GM11168 (cell line): ENCODE data around the gene TNFAIP8.

Source experiments
- in situ Hi-C: fragments of 300-500 bp; cut with MboI; formaldehyde crosslinking; loops from one replicate; pipeline ENCODE4 v1.12.0; 2022; ENCODE audit warnings: low sequenced_read_pairs; ENCODE audit not compliant: unreplicated experiment

Gene TNFAIP8

DNA sequence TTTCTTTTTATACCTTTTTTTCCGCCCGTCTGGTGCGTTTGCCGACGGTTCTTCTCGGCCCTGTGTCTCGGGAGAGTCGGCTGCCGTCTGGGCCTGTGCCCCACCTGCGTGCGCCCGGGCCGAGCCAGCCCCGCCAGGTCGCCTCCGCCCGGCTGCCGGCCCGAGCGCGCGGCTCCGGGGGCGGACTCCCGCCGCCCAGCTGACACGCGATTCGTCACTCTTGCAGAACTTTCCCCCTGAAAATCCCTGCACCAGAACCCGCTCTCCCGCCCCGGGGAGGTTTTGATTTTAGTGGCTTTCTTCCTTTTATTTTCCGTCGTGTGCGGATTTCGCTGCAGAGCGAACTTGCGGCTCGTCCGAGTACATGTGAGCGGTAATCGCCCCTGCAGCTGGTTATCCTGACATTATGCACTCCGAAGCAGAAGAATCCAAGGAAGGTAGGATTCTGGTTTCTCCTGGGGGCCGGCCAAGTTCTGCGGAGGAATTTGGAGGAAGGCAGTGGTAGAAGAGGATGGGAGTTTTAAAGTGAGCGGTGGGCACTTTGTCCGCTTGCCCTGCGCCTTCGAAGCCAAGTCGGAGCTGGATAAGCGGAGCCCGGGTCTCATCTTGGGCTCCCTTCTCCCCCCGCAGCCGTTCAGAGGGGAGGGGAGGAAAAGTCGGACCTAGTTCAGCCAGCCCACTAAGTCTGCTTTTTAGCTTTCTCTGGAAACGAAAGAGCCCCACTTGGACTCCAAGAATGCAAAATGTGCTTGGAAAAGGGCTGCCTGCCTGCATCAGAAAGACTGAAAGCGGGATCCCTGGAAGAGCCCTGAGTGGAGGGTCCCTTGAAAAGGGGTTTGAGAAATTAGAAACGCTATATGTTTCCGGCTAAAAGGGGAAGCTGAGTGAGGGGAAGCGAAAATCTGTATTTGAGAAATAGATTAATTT lies at the start of gene TNFAIP8:
Gene TNFAIP8, plus strand, starts transcription at position 335 of the 927 bp plus-strand sequence. Its CDS starts 72 bp downstream, at position 407.
- in situ Hi-C loops: no loop called here

DNA sequence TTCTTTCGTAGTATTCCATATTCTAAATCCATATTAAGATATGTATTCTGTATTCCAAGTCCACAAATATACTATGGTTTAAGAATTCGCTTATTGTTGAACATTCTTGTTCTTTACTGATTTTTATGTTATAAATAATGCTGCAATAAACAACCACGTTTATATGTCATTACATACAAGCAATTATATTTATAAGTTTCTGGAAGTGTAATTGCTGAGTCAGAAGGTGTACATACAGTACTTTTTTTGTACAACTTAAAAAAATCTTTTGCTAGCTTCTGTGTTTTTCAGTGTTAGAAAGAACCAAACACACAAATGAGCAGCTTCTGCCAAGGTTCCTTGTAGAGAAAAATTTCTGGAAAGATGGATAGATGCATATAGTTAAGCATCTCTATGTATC lies 48.6 kb upstream of the TNFAIP8 start:
- in situ Hi-C loops: no loop called here

DNA sequence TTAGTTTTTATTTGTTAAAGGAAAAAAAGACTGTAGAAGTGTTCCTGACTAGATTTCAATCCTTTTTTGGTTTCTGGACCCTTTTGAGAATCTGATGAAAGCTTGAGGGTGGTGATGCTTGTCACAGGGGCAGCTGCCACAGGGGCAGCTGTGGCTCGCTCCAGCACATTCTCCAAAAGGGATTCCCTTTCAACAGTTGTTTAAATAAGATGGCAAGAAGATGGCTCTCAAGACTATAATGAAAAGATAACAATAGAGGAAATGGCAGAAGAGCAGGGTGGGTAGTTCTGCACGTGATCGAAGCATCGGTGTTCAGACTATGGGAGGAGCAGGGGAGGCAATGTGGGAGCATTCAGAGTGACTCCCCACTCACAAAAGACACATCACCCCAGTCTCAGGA lies 46.5 kb upstream of the TNFAIP8 start:
- in situ Hi-C loops: no loop called here

DNA sequence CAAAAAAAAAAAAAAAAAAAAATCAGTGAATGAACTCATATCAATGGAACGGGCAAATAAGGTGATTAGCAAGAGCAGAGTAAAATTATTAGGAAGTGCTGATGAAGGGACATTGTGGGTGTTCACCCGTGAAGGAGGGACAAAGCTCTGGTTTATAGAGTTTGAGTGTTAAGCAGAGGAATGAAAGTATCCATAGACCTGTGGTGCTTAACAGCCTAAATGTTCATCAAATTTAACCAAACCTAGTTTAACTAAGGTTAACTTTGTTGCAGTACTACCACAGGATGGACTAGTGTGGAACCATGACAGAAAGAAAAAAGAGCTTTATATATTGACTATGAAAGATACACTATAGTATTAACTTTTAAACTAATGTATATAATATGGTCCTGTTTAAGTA lies 44.1 kb upstream of the TNFAIP8 start:
- in situ Hi-C loops: no loop called here

DNA sequence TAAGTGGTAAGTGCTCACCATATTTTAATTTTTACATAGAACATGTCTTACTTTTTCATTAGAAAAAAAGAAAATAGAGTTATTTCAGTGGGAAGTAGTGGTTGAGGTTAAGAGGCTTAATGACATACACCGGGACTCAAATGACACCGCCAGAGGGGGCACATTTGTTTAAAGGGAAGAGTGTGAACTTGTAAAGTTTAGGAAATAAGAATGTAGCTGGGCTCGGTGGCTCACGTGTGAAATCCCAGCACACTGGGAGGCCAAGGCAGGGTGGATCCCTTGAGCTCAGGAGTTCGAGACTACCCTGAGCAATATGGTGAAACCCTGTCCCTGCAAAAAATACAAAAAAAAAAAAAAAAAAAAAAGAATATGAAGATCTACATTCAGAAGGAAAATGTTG lies 43.4 kb upstream of the TNFAIP8 start:
- in situ Hi-C loops: no loop called here

DNA sequence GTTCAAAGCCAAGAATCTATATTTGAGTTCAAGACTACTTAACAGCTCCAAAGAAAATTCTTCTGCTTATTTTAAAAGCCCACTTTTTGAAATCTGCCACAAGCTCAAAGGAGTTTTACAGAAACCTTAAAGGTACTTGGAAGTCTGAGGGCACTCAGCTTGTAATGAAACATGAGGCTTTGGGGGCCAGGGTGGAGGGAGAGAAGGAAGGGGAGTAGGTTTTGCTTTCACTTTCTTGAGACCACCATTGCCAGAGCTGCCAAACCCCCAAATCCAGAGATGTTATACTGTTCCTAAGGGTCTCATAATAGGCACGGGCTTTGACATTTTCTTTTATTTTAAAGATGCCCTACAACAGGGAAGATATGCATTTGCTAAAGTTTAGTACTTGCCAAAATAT lies 42.6 kb upstream of the TNFAIP8 start:
- in situ Hi-C loops: no loop called here

DNA sequence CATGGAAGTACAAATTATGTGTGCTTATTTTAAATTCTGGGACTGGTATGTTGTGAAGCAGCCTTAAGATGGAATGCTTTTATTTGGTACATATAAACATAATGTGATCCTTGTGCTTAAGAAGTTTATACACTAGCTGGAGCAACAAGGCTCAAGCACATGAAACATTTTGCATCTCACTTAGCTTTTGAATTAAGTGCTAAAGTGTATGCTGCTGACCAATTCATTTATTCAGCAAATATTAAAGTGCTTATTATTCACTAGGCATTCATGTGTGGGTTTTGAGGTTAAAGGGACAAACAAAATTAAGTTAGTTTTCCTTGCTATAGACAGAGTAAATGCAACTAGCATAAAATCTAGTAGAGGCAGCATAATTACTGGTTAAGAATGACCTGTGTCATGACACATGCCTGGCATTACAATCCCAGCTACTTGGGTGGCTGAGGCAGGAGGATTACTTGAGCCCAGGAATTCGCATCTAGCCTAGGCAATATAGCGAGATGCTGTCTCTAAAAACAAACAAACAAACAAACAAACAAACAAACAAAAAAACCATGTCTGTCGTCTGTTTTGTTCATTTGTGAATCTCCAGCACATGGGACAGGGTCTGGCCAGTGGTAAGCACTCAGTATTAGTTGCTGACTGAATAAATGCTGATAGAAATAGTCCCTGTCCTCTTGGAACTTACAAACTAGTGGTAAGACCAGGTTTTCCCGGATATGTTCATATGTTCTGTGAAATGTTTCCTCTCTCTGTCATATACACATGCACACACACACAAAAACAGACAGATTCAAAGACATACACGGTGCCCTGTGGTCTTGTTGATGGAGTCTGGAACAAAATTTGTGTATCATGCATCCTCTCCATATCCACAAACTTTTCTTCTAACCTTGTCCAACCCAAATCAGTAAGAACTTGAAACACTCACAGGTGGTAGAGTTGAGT lies 41.9 kb upstream of the TNFAIP8 start:
- in situ Hi-C loops: no loop called here

DNA sequence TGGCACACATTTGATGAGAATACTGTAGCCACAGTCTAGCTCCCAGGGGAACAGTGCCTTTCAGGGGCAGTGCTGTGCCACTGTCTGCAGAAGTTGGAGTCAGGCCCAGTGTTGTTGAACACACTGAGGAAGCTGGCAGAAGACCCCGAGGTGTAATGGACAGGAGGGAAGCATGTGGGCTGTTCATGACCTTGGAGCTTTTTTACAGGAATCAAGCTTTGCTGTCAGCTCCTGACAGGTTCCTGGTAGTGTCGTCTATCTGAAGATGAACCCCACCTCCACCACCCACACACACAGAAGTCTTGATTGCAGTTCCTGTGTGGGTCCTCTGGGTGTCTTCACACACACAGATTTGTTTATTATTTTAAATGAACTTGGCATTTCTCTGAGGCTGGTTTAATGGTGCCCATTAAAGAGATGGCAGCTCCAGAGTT lies 40.3 kb upstream of the TNFAIP8 start:
- in situ Hi-C loops: loop anchor here (5.0 kb wide), 1 partner anchor 47 kb away; no protein-coding TSS in a partner anchor

DNA sequence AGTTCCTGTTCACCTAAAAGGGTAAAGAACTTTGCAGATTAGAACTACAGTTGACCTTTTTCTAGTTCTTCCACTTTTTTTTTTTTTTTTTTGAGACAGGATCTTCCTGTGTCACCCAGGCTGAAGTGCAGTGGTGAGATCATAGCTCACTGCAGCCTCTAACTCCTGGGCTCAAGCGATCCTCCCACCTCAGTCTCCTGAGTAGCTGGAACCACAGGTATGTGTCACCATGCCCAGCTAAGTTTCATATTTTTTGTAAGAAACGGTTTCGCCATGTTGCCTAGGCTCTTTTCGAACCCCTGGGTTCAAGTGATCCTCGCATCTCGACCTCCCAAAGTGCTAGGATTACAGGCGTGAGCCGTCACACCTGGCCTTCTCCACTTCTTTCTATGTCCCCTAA lies 39.7 kb upstream of the TNFAIP8 start:
- in situ Hi-C loops: loop anchor here (5.0 kb wide), 1 partner anchor 46 kb away; no protein-coding TSS in a partner anchor

DNA sequence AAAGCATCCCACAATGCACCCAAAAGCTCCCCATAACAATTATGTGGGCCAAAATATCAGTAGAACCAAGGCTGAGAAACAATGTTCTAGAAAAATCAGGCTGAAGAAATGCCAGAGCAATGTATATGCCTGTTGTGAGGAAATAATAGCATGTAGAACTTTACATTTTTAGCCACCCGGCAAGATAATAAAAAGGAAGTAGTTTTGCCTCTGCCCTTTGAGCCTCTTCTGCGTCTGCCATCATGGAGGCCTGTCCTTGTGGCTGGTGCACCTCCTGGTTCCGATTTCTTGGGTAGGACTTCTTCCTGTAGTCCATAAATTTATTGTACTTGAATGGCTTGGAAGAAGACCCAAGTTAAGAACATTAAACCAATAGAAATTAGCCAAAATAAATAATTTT lies 38.9 kb upstream of the TNFAIP8 start:
- in situ Hi-C loops: loop anchor here (5.0 kb wide), 1 partner anchor 45 kb away; no protein-coding TSS in a partner anchor

DNA sequence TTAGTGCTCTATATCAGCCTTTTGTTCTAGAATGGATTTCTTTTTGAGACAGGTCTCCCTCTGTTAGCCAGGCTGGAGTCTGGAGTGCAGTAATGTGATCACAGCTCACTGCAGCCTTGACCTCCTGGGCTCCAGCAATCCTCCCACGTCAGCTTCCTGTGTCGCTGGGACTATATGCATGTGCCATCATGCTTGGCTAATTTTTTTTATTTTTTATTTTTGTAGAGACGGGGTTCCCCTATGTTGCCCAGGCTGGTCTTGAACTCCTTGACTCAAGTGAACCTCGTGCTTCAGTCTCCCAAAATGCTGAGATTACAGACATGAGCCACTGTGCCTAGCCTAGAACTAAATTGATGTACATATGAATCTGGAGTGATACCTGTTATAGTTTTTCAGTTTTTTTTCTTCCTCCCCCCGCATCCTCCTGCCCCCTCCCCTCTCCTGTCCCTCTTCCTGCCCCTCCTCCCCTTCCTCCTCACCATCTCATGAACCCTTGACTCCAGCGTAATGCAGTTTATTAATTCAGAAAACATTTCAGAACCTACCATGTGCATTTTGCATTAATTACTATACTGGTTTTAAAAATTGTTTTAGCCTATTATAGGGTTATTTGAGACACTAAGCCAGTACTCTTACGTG lies 37.4 kb upstream of the TNFAIP8 start:
- in situ Hi-C loops: loop anchor here (5.0 kb wide), 1 partner anchor 44 kb away; no protein-coding TSS in a partner anchor

DNA sequence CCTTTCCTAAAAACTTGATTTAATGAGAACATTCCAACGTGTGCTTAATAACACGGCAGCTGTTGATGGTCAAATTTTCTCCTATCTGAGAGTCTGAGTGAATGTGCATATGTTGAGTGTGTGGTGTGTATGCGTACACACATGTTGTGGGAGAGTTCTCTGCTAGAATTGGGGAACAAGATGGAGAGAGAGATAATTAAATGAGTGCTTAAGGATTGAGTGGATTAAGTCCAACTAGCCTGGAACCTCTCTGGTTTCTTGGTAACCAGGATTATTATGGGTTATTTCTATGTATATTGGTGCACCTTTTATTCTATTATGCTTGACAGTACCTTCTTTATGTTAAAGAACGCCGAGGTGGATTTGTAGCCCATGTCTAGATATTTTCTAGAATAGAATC lies 36.4 kb upstream of the TNFAIP8 start:
- in situ Hi-C loops: loop anchor here (5.0 kb wide), 1 partner anchor 43 kb away; no protein-coding TSS in a partner anchor

DNA sequence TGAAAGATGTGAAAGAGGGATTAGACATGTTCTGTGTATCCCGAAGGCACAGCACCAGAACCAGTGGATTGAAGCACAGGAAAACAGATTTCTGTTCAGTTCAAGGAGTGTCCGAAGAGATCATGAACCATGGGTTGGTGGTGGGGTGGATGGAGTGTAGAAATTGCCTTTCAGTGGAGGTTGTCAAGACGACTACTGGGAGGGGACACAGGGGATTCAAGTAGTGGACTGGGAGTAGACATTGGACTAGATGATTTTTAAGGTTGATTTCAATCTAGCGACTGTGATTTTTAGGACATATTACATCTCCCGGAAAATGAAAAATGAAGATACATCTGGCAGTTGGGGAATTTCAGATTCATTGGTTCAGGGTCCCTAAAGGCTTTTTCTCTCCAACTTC lies 35.9 kb upstream of the TNFAIP8 start:
- in situ Hi-C loops: loop anchor here (5.0 kb wide), 1 partner anchor 42 kb away; no protein-coding TSS in a partner anchor

DNA sequence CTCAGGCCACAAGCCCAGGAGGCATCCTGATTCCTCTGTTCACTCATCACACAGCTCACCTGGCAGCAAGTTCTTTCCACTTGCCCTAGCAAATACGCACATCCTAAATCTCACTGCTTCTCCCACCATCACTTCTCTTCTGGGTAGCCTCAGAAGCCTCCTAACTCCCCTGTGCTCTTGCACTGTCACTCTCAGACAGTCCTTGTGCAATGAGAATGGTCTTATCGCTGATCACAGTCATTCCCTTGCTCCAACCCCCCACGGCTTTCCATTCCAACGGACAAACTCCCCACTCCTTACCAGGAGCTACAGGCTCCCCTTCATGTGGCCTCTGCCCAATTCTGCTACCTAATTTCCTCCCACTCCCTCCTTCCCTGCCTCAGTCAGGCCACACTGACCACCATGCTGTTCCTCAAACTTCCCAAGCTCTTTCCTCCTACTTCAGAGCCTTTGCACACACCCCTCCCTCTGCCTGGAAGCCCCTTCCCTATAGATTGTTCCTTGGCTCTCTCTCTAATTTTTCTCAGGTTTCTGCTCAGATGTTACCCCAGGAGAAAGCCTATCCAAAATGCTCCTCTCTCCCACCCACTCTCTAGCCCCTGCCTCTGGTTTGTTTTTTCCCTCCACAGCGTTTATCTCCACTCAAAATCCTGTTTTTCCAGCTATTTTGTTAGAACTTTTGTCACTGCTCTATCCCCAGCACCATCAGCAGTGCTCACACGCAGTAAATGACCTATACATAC lies 34.1 kb upstream of the TNFAIP8 start:
- in situ Hi-C loops: no loop called here

DNA sequence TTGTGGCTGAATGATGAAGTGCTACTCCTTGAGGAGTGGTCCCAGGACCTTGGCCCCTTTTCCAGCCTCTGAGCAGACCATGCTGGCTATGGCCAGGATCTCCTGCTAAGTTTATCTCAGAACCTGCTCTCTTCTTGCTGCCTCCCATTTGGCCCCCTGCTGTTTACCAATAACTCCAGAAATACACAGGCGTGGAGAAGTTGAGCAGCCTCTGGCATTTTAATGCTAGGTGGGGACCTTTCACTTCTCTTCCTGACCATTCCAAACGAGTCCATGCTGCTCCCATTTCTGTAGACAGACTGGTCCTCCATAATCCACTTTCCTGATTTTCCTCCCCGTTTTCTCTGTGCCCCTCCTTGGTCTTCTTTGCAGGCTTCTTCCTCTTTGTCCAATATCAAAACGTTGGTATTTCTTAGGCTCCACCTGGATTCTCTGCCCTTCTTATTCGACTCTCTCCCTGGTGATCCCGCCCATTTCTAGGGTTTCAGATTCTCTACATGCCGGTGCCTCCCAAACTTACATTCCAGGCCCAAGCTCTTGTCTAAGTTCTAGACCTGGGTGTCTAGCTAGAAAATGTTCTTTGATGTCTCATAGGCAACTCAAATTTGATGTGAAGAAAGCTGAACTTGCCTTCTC lies 33.4 kb upstream of the TNFAIP8 start:
- in situ Hi-C loops: no loop called here

DNA sequence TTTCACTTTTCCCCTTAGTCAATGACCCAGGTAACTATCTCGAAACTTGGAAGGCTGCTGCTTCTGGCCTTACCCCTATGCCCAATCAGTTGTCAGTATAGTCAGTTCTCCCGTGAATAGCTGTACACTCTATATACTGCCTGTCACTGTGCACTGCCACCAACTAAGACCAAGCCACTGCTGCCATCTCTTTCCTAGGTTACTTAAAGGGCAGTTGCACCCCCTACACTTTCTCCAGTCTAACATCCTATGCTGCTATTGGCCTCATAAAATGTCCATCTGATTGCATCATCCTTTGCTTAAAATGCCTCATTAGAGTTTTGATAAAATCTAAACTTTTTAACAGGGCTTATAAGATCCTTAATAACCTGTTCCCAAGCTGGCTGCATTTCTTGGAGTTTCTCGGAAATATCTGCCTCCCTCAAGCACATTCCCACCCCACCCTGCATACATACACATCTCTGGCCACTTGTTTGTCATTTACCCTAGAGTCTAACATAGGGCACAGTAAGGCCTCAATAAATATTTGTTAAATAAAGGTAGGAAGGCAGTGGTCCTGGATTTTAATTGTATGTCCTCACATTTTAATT lies 32.8 kb upstream of the TNFAIP8 start:
- in situ Hi-C loops: no loop called here

DNA sequence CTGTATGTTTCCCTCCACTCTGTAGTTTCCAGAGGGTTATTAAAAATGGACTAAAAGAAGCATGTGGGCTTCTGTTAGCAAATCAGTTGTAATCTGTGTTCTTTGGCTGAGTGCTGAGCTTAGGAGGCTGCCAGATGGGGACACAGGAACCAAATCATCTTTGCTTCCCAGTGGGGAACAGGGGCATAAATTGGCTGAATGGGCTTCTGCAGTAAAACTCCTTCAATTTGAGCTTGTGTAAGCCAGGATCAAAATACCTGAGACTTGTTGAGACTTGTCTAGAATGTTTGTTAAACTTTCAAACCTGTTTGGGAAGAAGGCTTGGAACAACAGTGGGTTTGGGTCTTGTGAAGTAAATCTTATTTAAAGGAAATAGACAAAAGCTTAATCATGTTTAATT lies 32.2 kb upstream of the TNFAIP8 start:
- in situ Hi-C loops: no loop called here

DNA sequence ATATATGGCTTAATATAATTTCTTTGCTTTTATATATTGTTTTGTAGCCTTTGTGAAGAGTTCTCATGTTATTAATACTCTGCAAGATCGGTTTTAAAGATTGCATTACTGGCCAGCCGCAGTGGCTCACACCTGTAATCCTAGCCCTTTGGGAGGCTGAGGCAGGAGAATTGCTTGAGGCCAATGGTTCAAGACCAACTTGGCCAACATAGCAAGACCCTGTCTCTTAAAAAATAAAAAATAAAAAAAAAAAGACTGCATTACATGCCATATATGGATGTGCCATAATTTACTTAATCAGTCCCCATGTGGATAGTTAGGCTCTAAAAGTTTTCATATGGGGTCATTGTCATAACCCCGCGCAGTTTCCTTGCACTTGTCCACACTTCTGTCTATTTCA lies 31.0 kb upstream of the TNFAIP8 start:
- in situ Hi-C loops: no loop called here

DNA sequence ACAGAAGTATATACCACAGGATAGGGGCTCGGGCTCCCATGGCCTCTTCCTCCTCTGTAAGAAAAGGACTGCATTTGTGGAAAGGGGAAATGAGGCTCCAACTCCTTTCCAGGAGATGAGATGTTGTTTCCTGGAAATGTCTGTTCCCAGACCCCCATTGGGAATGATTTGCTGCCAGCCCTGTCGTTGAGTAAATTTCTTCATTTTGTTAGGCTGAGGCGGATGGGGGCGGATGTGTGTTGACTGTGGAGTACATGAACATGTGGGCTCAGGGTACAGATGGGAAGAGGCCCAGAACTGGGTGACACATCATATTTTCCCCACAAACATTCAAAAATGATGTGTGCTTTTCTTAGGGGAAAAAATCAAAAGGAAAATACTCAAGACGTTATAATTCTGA lies 28.8 kb upstream of the TNFAIP8 start:
- in situ Hi-C loops: no loop called here
